ENCODE data around the gene SLCO6A1. TPM values are rescaled to one million over a fixed set of nuclear protein-coding genes. Genes with fewer than 3 reads are reported as not detected.

SLCO6A1 gene
- polyA plus RNA-seq, 3 donors: not detected

DNA sequence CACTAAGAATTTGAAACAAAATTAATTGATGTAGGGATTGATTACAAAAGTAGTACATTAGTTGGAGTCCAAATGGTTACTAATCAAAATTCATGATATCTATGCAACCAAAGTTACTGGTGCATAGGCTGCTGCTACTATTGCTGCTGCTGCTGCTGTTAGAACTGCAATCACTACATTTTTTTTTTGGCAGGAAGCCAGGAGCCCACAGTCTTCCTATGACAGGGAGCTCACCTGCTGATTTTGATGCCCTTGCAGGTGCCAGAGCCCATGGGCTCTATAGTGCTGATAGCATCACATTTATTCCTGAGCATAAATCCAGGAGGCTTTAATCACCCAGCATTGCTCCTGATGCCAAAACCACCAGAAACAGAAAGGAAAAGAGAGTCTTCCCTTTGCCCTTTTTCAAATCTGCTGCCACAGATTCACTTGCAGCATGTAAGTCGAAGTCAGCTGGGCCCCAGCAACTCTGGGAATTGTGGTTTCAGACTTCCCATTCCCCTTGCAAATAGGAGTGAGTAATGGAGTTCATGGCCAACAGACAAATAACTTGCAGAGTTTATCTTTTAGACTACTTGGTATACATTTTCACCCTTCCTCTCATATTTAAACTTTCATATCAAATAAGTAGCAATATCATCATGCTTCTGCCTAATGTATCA lies 17.6 kb downstream of the SLCO6A1 start:
- H3K27ac ChIP-seq (ENCODE audit: low read depth, low read length): no peak overlapping the region
- 21 to 50% (median 23%) methylated on average over 1 of the region's 1 CpG for WGBS, 3 donors

DNA sequence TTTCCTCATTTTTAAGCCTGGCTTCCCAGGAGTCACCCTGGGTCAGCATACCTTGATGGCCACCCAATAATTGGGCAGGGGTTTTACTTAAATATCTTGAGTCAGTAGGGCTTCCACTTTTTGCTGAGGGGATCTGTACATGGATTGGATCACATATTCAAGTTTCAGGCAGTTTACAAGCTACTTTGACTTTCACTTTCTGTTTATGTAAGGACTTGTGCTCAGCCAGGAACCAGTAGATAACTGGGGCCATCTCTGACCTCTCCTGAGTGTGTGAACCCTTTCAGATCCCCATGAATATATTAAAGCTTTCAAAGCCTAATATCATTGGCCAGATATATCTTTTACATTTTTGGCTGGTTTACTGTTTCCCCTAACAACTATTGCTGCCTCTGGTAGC lies 45.1 kb downstream of the SLCO6A1 start:
- H3K27ac ChIP-seq (ENCODE audit: low read depth, low read length): no peak overlapping the region

DNA sequence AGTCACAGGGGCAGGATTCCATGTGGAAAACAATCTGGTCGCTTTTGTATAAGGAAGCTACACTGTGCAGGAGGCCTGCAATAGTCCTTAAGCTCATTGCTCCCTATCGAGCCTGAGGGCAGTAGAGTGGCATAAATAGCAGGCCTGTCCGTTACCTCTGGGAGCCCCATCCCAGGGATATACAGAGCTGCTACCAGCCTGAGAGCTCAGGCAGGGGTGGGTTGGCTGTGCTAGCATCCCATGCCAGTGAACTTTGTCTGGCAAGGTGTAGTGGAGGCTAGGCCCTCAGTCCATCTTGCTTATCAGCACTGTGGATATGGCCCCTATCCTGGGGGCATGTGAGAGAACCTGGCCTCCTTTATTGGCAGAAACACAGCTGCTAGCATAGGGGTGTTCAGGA lies 47.7 kb downstream of the SLCO6A1 start:
- 67 to 92% (median 88%) methylated on average over 3 of the region's 3 CpGs for WGBS, 3 donors
- H3K27ac ChIP-seq (ENCODE audit: low read depth, low read length): no peak overlapping the region

DNA sequence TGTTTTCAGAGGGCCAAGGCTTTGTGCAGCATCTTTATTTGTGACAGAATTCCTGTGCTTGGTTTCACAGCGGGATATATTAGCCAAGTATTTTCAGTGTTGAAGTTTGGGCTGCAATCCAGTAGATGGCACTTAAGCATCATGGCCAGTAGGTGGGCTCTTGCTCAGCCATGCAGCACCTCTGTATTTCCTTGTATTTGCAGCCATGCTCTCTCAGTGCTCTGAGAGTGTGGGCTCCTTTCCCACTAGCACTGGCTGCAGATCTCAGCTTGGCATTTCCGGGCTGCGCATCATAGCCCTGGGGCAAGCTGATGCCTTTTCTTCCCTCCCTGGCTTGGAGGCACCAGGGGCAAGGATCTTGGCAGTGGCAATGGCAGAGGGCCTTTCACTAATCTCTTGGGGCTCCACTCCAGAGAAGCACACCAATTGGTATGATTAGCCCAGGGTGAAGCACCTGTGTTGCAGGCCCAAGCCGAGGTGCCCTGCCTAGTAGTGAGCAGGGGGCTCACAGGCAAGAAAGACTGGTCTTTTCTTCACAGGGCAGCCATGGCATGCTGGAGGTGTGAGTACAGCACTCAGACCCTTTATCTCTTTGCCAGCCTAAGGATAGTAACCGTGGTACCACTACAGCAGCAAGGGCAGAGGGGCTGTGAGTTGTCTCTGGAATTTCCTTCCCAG lies 48.3 kb downstream of the SLCO6A1 start:
- no peak overlapping the region for H3K27ac ChIP-seq (ENCODE audit: low read depth, low read length)
- WGBS, 3 donors: 90 to 92% (median 91%) methylated on average over 5 of the region's 5 CpGs

GRCh38 chr5:102433473-102433872 lies 65.3 kb downstream of the SLCO6A1 start:
- H3K27ac ChIP-seq (ENCODE audit: low read depth, low read length): no peak overlapping the region
- WGBS, 3 donors: 43 to 46% (median 45%) methylated on average over 2 of the region's 2 CpGs

DNA sequence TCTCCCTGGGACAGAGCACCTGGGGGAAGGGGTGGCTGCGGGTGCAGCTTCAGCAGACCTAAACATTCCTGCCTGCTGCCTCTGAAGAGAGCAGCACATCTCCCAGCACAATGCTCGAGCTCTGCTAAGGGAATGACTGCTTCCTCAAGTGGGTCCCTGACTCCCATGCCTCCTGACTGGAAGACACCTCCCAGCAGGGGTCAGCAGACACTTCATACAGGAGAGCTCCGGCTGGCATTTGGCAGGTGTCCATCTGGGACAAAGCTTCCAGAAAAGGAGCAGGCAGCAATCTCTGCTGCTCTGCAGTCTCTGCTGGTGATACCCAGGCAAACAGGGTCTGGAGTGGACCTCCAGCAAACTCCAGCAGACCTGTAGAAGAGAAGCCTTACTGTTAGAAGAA lies 77.2 kb downstream of the SLCO6A1 start:
- no peak overlapping the region for H3K27ac ChIP-seq (ENCODE audit: low read depth, low read length)
- 56 to 77% (median 63%) methylated on average over 3 of the region's 3 CpGs for WGBS, 3 donors

DNA sequence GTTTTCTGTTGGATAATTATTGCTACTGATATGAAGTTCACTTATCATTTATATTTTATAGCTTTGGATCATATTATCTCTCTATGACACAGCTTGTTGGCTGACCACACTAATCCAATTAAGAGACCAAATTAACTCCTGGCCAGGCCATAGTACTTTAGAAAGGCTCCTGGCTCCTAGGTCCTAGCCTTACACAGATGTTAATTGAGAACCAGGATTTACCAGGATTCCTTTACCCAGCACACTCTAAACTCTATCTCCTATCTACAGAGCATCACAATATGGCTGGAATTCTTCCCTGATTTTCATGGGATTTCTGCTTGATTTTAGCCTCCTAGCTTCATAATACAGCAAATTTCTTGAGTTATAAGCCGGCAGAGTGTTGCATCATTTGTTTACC lies 80.3 kb downstream of the SLCO6A1 start:
- no peak overlapping the region for H3K27ac ChIP-seq (ENCODE audit: low read depth, low read length)
- WGBS, 3 donors: 53 to 84% (median 75%) methylated on average over 1 of the region's 1 CpG

- no peak overlapping the region for H3K27ac ChIP-seq (ENCODE audit: low read depth, low read length)
- WGBS, 3 donors: 85 to 91% (median 91%) methylated on average over 6 of the region's 6 CpGs
These were observed 84.4 kb downstream of the SLCO6A1 start for GRCh38 chr5:102414448-102414847.

GRCh38 chr5:102388235-102388634 lies 110.6 kb downstream of the SLCO6A1 start:
- no peak overlapping the region for H3K27ac ChIP-seq (ENCODE audit: low read depth, low read length)
- 39 to 61% (median 56%) methylated on average over 2 of the region's 2 CpGs for WGBS, 3 donors

GRCh38 chr5:102385365-102385764 lies 113.4 kb downstream of the SLCO6A1 start:
- no peak overlapping the region for H3K27ac ChIP-seq (ENCODE audit: low read depth, low read length)
- WGBS, 3 donors: 80 to 84% (median 83%) methylated on average over 1 of the region's 1 CpG

- no peak overlapping the region for H3K27ac ChIP-seq (ENCODE audit: low read depth, low read length)
These were observed 118.6 kb downstream of the SLCO6A1 start for GRCh38 chr5:102380174-102380573.

DNA sequence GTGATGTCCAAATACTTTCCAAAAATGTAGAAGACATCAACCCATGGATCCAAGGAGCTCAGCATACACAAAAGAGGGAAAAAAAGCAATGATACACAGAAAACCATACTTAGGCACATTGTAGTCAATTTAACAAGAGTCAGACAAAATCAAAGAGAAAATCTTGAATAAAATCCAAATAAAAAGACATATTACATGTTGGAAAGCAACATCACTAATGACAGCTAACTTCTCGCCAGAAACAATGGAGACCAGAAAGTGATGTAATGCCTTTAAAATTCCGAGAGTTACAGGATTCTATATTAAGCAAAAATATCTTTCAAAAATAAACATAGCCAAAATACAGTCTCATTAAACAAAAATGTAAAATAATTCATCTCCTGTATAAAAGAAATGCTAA lies 122.9 kb downstream of the SLCO6A1 start:
- H3K27ac ChIP-seq (ENCODE audit: low read depth, low read length): no peak overlapping the region
- 36 to 67% (median 58%) methylated on average over 2 of the region's 2 CpGs for WGBS, 3 donors

- no peak overlapping the region for H3K27ac ChIP-seq (ENCODE audit: low read depth, low read length)
- 38 to 67% (median 66%) methylated on average over 1 of the region's 1 CpG for WGBS, 3 donors
These were observed 123.5 kb downstream of the SLCO6A1 start for GRCh38 chr5:102375272-102375671.

GRCh38 chr5:102368392-102368791 lies 130.4 kb downstream of the SLCO6A1 start:
- H3K27ac ChIP-seq (ENCODE audit: low read depth, low read length): no peak overlapping the region

DNA sequence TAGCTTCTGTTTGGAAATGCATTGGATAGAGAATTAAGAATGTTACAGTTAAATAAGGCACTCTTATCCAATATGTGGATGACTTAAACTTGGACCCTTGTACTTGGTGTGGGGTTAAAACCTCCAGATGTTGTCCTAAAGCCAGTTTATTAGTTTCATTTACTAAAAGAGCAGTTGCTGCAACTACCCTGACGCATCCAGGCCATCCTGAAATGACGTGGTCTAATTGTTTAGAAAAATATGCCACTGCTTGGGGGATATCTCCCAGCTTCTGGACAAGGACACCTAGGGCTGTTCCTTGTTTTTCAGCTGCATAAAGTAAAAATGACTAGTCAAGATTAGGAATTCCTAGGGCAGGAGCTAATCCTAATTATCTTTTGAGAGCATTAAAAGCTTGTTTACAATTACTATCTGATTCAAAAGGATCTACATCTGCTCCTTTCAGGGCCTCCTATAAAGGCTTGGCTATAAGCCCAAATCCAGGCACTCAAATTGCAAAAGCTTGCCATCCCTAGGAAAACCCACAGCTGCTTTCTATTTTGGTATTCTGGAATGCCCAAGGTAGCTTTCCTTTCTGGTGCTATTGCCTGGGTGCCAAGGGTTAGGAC lies 157.0 kb downstream of the SLCO6A1 start:
- WGBS, 3 donors: 61 to 71% (median 68%) methylated on average over 2 of the region's 2 CpGs
- H3K27ac ChIP-seq (ENCODE audit: low read depth, low read length): no peak overlapping the region

- 71 to 74% (median 73%) methylated on average over 2 of the region's 2 CpGs for WGBS, 3 donors
- H3K27ac ChIP-seq (ENCODE audit: low read depth, low read length): no peak overlapping the region
These were observed 174.1 kb downstream of the SLCO6A1 start for GRCh38 chr5:102324714-102325113.
